BLaER1 treated with 17β-estradiol and CSF1 and Interleukin-3, amounts not matched to agents 10 nM and 100 nM (cell line): ENCODE measurements around the gene MEF2D.

Experiments
- H3K27ac ChIP-seq, 11 experiments: shearing (Covaris generic); formaldehyde crosslinking; 2 replicates each; pipeline ENCODE4 v1.8.1; 2022
- H3K27me3 ChIP-seq, 11 experiments: shearing (Covaris generic); formaldehyde crosslinking; 2 replicates each; pipeline ENCODE4 v1.8.1; 2022
- H3K36me3 ChIP-seq, 11 experiments: shearing (Covaris generic); formaldehyde crosslinking; 2 replicates each; pipeline ENCODE4 v1.8.1; 2022
- H3K4me1 ChIP-seq, 10 experiments: shearing (Covaris generic); formaldehyde crosslinking; 2 replicates each; pipeline ENCODE4 v1.8.1; 2022
- H3K4me2 ChIP-seq, 11 experiments: shearing (Covaris generic); formaldehyde crosslinking; 2 replicates each; pipeline ENCODE4 v1.8.1; 2022
- H3K4me3 ChIP-seq, 10 experiments: shearing (Covaris generic); formaldehyde crosslinking; 2 replicates each; pipeline ENCODE4 v1.8.1; 2022
- H3K9ac ChIP-seq, 11 experiments: shearing (Covaris generic); formaldehyde crosslinking; 2 replicates each; pipeline ENCODE4 v1.8.1; 2022
- H3K9me3 ChIP-seq, 11 experiments: shearing (Covaris generic); formaldehyde crosslinking; replicated peaks in 1 of 11; 2 replicates each; pipeline ENCODE4 v1.8.1; 2022
- H4K20me1 ChIP-seq, 11 experiments: shearing (Covaris generic); formaldehyde crosslinking; 2 replicates each; pipeline ENCODE4 v1.8.1; 2022
- Cebpa-rat ChIP-seq, 11 experiments: shearing (Covaris generic); IDR thresholded peaks; 2 replicates each; pipeline ENCODE4 v1.8.1; 2022

Gene MEF2D

GRCh38 chr1:156448134-156448967, 52.2 kb downstream of the MEF2D start:
- H3K27ac ChIP-seq, result no peak overlapping the region
- H3K27me3 ChIP-seq, result peaks cover 6 to 18% (median 13%) of the 10 kb centered on the region in 11 experiments
- no peak for TF ChIP-seq Cebpa-rat (IDR thresholded peaks at IDR 0.05)
- H4K20me1 ChIP-seq, result no peaks in the 10 kb centered on the region
- H3K36me3 ChIP-seq, result no peaks in the 10 kb centered on the region
- no peak overlapping the region for H3K9ac ChIP-seq
- H3K4me1 ChIP-seq, result peaks cover 0 to 26% (median 10%) of the 10 kb centered on the region in 10 experiments; a peak in 13 of 20 replicates
- no peak overlapping the region for H3K4me3 ChIP-seq
- no peaks in the 10 kb centered on the region for H3K9me3 ChIP-seq
- no peak overlapping the region for H3K4me2 ChIP-seq

- H3K4me3 ChIP-seq, result no peak overlapping the region
- TF ChIP-seq Cebpa-rat (IDR thresholded peaks at IDR 0.05), result no peak
- no peak overlapping the region for H3K9ac ChIP-seq
- H3K36me3 ChIP-seq, result no peaks in the 10 kb centered on the region
- H4K20me1 ChIP-seq, result no peaks in the 10 kb centered on the region
- H3K9me3 ChIP-seq, result no peaks in the 10 kb centered on the region
- peak overlapping the region in 4 of 11 experiments; percentile 8 to 33 (median 19); a peak in 4 of 22 replicates for H3K4me2 ChIP-seq
- H3K4me1 ChIP-seq, result peaks cover 0 to 6% (median under 1%) of the 10 kb centered on the region in 10 experiments; a peak in 3 of 20 replicates
- peaks cover 29 to 43% (median 38%) of the 10 kb centered on the region in 11 experiments for H3K27me3 ChIP-seq
- no peak overlapping the region for H3K27ac ChIP-seq
These were observed 54.7 kb downstream of the MEF2D start for GRCh38 chr1:156445789-156446263.

DNA sequence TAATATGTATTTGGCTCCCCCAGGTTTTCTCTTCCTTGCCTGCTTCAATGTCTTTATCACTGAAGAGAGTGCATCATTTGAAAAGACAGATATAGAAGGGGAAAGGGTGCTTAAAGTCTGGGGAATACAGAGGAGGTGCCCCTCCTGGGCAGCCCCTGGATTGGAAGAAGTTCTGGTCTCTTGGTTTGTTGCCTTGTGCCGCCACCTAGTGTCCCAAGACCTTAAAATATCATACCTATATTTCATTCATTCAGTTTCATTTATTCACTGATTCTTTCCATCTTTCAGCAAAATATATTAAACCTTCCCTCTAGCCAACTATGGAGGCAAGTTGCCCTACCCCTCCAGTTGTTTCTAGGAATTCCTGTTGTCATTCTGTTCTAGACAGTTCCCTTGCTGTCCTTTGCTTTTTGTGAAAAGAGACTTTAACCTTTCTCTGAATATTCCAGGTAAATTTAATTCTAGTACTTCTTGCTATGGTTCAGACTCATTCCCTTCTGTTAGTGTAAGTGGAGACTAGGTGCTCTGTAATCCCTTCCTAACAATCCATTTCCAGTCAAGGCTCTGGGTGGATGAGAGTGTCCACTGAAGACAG, 56.1 kb downstream of the MEF2D start:
- no peaks in the 10 kb centered on the region for H3K9me3 ChIP-seq
- H4K20me1 ChIP-seq, result no peaks in the 10 kb centered on the region
- peaks cover 42 to 56% (median 52%) of the 10 kb centered on the region in 11 experiments for H3K27me3 ChIP-seq
- peaks cover 5 to 13% (median 7%) of the 10 kb centered on the region in 10 experiments; a peak in 18 of 20 replicates for H3K4me1 ChIP-seq
- no peak for TF ChIP-seq Cebpa-rat (IDR thresholded peaks at IDR 0.05)
- no peak overlapping the region for H3K4me2 ChIP-seq
- no peak overlapping the region for H3K27ac ChIP-seq
- no peak overlapping the region for H3K4me3 ChIP-seq
- no peak overlapping the region for H3K9ac ChIP-seq
- no peaks in the 10 kb centered on the region for H3K36me3 ChIP-seq

DNA sequence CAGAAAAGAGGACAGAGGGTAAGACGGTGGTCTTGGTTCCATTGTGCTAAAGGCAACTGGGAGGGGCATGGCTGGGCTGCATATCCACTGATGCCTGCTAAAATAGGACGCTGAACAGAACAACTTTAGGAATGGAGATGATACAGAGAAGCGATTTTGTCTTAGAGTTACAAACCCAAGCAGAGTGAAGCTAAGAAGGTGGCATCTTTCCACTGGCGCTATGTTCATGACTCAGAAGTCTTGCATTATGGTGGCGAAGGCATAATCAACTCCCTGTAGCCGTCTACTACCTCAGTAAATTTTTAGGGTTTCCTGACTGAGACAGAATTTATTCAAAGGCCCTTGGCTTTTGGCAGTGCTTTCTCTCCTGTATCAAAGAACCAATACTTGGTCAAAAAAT, 57.3 kb downstream of the MEF2D start:
- H3K4me3 ChIP-seq, result no peak overlapping the region
- H3K9ac ChIP-seq, result no peak overlapping the region
- TF ChIP-seq Cebpa-rat (IDR thresholded peaks at IDR 0.05), result no peak
- no peak overlapping the region for H3K4me2 ChIP-seq
- no peaks in the 10 kb centered on the region for H3K36me3 ChIP-seq
- no peak overlapping the region for H3K27ac ChIP-seq
- peaks cover 0 to 6% (median 0%) of the 10 kb centered on the region in 11 experiments; a peak in 2 of 22 replicates for H4K20me1 ChIP-seq
- no peaks in the 10 kb centered on the region for H3K9me3 ChIP-seq
- peaks cover 17 to 25% (median 19%) of the 10 kb centered on the region in 10 experiments for H3K4me1 ChIP-seq
- peaks cover 54 to 68% (median 64%) of the 10 kb centered on the region in 11 experiments for H3K27me3 ChIP-seq

DNA sequence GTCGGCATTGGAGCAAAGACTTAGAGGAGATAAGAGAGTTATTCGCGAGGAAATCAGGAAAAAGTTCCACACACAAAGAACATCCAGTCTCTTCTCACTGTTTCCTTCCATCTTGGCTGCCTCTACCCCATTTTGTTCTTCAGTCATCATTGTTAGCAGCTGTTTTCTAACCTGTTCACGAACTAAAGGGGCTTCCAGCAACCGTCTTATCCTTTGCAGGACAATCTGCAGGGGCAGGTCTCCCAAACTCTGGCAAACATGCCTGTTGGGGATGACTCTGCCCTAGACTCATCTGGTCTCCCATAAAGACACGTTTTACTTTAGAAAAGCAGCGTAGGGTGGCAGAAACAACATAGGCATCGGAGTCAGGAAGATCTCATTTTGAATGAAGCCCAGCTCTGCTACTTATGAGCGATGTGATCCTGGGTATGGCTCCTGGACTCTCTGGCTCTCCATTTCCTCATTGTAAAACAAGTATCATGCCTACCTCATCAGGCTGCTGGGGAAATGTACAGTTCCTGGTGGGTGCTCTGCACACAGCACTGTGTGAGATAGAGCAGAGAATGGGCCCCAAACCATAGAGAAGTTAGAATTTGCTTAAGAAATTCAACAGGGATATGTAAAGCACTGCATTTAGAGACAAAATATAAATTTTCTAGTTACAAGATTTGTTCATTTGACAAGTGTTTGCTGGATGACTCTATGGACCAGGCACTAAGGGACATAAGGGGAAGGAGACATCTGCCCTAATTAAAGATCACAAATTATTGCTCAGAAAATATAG, 59.7 kb downstream of the MEF2D start:
- H3K9me3 ChIP-seq, result peaks cover 0 to 17% (median 8%) of the 10 kb centered on the region in 11 experiments; a peak in 12 of 22 replicates
- H3K4me1 ChIP-seq, result peaks cover 22 to 39% (median 31%) of the 10 kb centered on the region in 10 experiments
- no peaks in the 10 kb centered on the region for H3K36me3 ChIP-seq
- H3K9ac ChIP-seq, result no peak overlapping the region
- TF ChIP-seq Cebpa-rat (IDR thresholded peaks at IDR 0.05), result no peak
- H3K4me2 ChIP-seq, result no peak overlapping the region
- no peak overlapping the region for H3K27ac ChIP-seq
- peaks cover 78 to 93% (median 88%) of the 10 kb centered on the region in 11 experiments for H3K27me3 ChIP-seq
- H4K20me1 ChIP-seq, result peaks cover 0 to 16% (median 7%) of the 10 kb centered on the region in 11 experiments; a peak in 6 of 22 replicates
- no peak overlapping the region for H3K4me3 ChIP-seq

DNA sequence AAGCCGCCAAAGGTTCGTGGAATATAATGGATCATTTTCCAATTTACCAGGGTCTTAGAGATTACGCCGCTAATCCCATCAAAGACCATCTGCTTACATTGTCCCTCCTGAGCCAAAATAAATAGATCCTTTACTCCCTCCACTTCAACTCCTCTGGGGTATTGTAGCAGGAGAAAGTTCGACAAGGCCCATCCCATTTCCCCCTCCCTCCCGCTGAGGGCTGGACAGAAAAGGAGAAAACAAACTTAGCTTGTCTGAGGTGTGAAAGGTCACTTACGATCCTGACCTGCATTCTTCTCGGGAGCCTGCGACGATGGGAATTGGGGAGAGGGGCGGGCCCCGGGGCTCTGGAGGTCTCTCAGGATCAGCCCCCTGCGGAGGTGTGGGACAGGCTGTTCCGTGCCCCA, 60.8 kb downstream of the MEF2D start:
- peaks cover 22 to 36% (median 30%) of the 10 kb centered on the region in 10 experiments for H3K4me1 ChIP-seq
- no peaks in the 10 kb centered on the region for H3K36me3 ChIP-seq
- no peak overlapping the region for H3K9ac ChIP-seq
- TF ChIP-seq Cebpa-rat (IDR thresholded peaks at IDR 0.05), result no peak
- peaks cover 0 to 24% (median 7%) of the 10 kb centered on the region in 11 experiments; a peak in 9 of 22 replicates for H4K20me1 ChIP-seq
- H3K9me3 ChIP-seq, result peaks cover 0 to 24% (median 11%) of the 10 kb centered on the region in 11 experiments; a peak in 14 of 22 replicates
- no peak overlapping the region for H3K27ac ChIP-seq
- H3K4me3 ChIP-seq, result no peak overlapping the region
- H3K4me2 ChIP-seq, result peak overlapping the region; percentile 63 to 84 (median 78); a peak in 11 of 22 replicates
- peaks cover 89 to 100% (median 99%) of the 10 kb centered on the region in 11 experiments for H3K27me3 ChIP-seq

DNA sequence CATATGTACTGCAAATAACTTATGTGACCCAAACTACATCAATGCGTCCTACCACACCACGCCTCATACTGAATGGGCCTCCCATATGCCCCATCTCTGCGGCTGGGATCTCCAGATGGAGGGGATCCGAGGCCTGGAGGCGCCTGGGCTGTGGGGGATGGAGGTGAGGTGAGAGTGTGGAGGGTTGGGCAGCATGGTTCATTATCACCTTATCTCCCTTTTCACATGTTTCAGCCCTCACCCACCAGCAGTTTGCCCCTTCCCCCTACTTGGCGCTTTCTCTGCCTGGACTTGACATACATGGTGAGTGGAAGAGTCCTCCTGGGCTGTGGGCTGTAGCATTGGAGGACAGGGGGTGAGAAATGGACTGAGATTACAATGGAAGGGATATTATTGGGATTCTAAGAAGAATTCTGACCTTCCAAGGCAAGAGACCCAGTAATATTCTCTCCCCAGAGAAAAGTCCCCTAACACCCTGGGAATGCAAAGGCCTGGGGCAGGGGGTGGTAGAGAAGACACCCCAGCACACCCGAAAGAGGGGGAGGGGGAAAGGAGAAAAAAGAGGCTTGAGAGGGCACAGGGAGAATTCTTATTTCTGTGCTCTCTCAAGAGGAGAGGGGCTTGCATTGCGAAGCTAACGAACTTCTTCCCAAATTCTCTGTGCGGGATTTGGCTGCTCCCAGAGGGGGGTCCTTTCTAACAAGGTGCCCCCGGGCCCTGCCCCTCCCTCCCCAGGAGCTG, 61.4 kb downstream of the MEF2D start:
- peaks cover 95 to 100% (median 100%) of the 10 kb centered on the region in 11 experiments for H3K27me3 ChIP-seq
- H3K9me3 ChIP-seq, result peaks cover 0 to 24% (median 11%) of the 10 kb centered on the region in 11 experiments; a peak in 14 of 22 replicates
- peaks cover 22 to 36% (median 30%) of the 10 kb centered on the region in 10 experiments for H3K4me1 ChIP-seq
- H4K20me1 ChIP-seq, result peaks cover 0 to 29% (median 7%) of the 10 kb centered on the region in 11 experiments; a peak in 10 of 22 replicates
- H3K9ac ChIP-seq, result no peak overlapping the region
- H3K27ac ChIP-seq, result peak overlapping the region in 1 of 11 experiments; percentile 12; a peak in 1 of 22 replicates
- no peaks in the 10 kb centered on the region for H3K36me3 ChIP-seq
- TF ChIP-seq Cebpa-rat (IDR thresholded peaks at IDR 0.05), result no peak
- peak overlapping the region; percentile 63 to 84 (median 78) for H3K4me2 ChIP-seq
- peak overlapping the region in 2 of 10 experiments; percentile 8 to 10; a peak in 2 of 20 replicates for H3K4me3 ChIP-seq
